Fibroblast of mammary gland (primary cell): ENCODE data around the gene IFNA17.
"Not testable (repeated sequence)": the region's sequence is repeated elsewhere in the genome, so short reads cannot be mapped to it uniquely, and the experiment has no call there.

Experiments used
- DNase-seq: peaks from one replicate; pipeline ENCODE4 v3.0.0-alpha.2; 2010; ENCODE audit warnings: low read depth
- H3K4me3 ChIP-seq: 2 replicates; pipeline ENCODE4 v1.5.1; 2011; ENCODE audit warnings: low read depth, mild to moderate bottlenecking, low read length, moderate library complexity; ENCODE audit not compliant: control insufficient read depth
- CTCF ChIP-seq: conservative IDR thresholded peaks from 2 replicates; pipeline ENCODE4 v1.5.1; 2011; ENCODE audit warnings: low read depth, low read length, inconsistent platforms; ENCODE audit not compliant: control insufficient read depth, insufficient read depth

IFNA17 gene

GRCh38 chr9:21234153-21234687, 6.2 kb upstream of the IFNA17 start:
- DNase-seq, result no peak
- TF ChIP-seq CTCF, result no peak
- H3K4me3 ChIP-seq, result no peak overlapping the region

- TF ChIP-seq CTCF, result no peak
- no peak for DNase-seq
- H3K4me3 ChIP-seq, result no peak overlapping the region
These were observed 5.2 kb upstream of the IFNA17 start for GRCh38 chr9:21233258-21233657.

GRCh38 chr9:21217211-21217610, 10.8 kb downstream of the IFNA17 start, which contains the start of gene IFNA16:
Gene IFNA16, minus strand, starts transcription at chr9:21217311. Its CDS starts 6 bp downstream, at chr9:21217305.
- H3K4me3 ChIP-seq, DNase-seq: not testable (repeated sequence)

GRCh38 chr9:21213411-21214326, 14.4 kb downstream of the IFNA17 start:
- peak; percentile 4 for DNase-seq
- TF ChIP-seq CTCF, result peak; percentile 27
- not testable (repeated sequence) for H3K4me3 ChIP-seq

- not testable (repeated sequence) for H3K4me3 ChIP-seq, DNase-seq
These were observed 15.9 kb downstream of the IFNA17 start for GRCh38 chr9:21212160-21212559.

- not testable (repeated sequence) for DNase-seq, H3K4me3 ChIP-seq
These were observed 17.2 kb downstream of the IFNA17 start for GRCh38 chr9:21210782-21211181.

- no peak for DNase-seq
- H3K4me3 ChIP-seq, result no peak overlapping the region
- TF ChIP-seq CTCF, result no peak
These were observed 17.7 kb downstream of the IFNA17 start for GRCh38 chr9:21210311-21210710.

- H3K4me3 ChIP-seq, DNase-seq: not testable (repeated sequence)
These were observed 21.0 kb downstream of the IFNA17 start, which contains the start of gene IFNA10 for GRCh38 chr9:21207043-21207442. Gene IFNA10, minus strand, starts transcription at chr9:21207143. Its CDS starts 46 bp downstream, at chr9:21207097.

GRCh38 chr9:21205204-21205603, 22.8 kb downstream of the IFNA17 start:
- no peak for DNase-seq
- H3K4me3 ChIP-seq, result no peak overlapping the region
- no peak for TF ChIP-seq CTCF

GRCh38 chr9:21202105-21202504, 25.9 kb downstream of the IFNA17 start, which contains the start of gene IFNA7:
Gene IFNA7, minus strand, starts transcription at chr9:21202205. Its CDS starts 40 bp downstream, at chr9:21202165.
- not testable (repeated sequence) for DNase-seq, H3K4me3 ChIP-seq
